HG02852 (cell line): ENCODE results near the gene TAPT1.

Experiments
- ATAC-seq: cut with Tn5 transposase; IDR thresholded peaks from one replicate; pipeline ENCODE4 v1.9.1; 2021; ENCODE audit warnings: mild to moderate bottlenecking, moderate library complexity; ENCODE audit not compliant: unreplicated experiment

TAPT1 gene

GRCh38 chr4:16110661-16111290, 115.5 kb downstream of the TAPT1 start:
- no peak for ATAC-seq
